A204.1 (cell line): ENCODE results near the gene ADCY2.

Source experiments
- FAIRE-seq: peaks from 2 replicates; lab custom pipeline; 2012; peaks lifted over from hg19 to GRCh38; lab: Jason Lieb, UNC

Gene ADCY2

DNA sequence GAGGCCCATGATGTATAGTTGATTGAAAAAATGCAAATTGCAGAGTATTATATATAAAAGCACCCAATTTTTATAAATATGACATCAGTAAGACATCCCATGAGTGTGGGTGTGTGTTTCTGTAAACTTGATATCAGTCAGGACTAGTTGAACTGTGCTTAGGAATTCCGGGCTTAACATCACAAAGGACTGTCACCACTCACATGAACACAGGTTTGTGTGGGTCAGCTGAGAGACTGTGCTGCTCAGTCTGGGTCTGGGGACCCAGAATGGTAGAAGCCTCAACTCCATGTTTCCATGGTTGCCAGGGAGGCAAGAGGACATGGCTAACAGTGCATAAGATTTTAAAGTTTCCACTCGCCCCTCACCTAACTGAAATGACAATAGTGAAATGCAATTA is 120.3 kb downstream of the ADCY2 start:
- FAIRE-seq, result no peak

DNA sequence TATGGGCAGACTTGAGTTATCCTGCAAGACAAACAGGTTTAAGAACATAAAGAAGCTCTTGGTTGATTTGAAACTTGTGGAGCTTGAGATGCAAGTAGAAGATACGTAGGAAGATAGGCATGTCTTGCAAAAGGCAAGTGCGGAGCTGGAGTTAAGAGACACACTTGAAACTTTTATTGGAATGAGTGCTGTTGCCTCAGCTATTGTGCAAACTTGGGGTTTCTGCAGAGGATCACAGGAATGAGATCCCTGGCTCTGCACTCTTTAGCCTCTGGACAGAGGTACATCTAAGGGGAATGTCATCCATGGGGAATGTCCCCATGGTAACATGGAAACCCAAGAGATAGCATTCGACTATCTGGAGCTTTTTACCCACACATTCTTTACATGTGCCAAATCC is 121.1 kb downstream of the ADCY2 start:
- FAIRE-seq, result no peak

DNA sequence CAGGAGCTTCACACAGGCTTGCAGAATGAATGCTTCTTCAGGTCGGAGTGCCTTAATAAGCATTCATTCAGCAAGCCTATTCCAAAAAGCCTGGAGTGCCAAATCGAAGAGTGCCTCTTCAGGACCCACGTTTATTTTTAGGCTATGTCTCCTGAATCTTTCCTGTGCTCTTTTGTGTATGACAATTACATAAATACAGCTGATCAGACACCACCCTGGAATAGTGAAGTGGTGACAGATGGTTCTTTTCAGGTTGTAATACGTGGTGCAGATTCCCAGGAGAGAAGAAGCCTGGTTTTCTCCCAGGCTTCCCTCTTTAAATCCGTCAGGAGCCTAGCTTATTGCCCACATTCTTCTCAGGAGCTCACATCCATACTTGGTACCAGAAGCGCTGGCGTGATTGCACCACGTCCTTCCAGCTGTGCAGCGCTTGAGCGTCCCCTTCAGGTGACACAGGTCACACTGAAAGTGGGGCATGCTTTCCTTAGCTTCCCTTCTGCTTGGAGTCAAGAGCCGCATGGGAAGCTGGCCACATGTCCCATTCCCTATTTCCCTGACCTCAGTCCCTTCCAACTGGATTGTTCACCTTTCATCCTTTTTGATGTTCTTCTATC is 123.1 kb downstream of the ADCY2 start:
- no peak for FAIRE-seq

- FAIRE-seq, result no peak
Measured at GRCh38 chr5:7519564-7519963, 123.6 kb downstream of the ADCY2 start.

- FAIRE-seq, result no peak
Measured at GRCh38 chr5:7529880-7530279, 133.9 kb downstream of the ADCY2 start.

DNA sequence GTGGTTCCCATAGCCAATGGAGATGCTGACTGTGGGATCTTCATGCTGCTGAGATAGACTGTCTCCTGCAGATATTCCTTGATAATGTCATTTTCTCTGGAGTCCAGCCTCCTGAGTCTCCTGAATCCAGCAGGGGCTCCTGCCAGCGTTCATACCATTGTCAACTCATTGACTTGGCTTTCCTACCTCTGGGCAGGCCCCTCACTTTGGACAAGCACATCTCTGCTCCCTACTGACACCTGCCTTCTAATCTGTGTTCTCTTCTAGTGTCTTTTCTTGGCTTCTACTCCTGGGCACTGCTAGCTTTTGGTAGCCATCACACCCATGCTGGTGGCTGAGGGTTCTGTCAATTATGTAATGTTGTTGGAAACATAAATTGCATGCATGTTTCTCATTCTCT is 138.0 kb downstream of the ADCY2 start:
- no peak for FAIRE-seq

GRCh38 chr5:7534505-7534904 is 138.6 kb downstream of the ADCY2 start:
- FAIRE-seq, result no peak

GRCh38 chr5:7537573-7537972 is 141.6 kb downstream of the ADCY2 start:
- no peak for FAIRE-seq

DNA sequence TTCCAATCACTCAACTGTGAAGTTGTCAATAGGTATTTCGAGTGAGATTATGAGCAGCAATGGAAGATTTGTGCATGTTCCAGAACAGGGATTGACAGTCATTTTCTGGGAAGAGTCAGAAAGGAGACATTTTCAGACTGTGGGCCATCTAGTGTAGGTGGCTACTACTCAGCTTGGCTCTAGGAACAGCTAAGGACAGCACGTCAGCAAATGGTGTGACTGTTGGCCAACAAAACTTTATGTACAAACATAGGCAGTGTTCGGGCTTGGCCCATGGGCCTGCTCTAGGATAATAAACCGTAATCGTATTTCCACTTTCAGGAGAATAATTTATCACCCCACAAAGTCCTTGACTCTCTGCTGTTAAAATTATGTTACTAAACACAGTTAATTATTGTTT is 143.6 kb downstream of the ADCY2 start:
- FAIRE-seq, result no peak

GRCh38 chr5:7540736-7541485 is 145.0 kb downstream of the ADCY2 start:
- no peak for FAIRE-seq

- FAIRE-seq, result no peak
Measured at GRCh38 chr5:7541898-7542297, 146.0 kb downstream of the ADCY2 start.

DNA sequence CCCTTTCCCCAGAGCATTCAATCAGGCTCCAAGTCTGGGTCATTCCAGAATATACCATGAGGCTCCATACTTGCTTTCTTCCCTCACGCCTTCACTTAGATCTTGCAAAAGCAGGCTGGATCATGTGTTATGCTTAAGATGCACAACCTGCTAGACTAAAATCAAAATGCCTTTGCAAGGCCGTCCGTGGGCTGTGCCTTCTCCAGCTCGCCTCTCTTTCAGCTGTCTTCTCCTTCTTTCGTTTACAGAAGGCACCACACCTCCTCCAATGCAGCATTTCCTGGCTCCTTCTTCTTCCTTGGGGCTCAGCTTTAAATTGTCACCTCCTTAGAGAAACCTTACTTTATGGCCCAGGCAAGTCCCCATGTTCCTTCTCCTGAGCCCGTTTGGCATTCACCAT is 150.6 kb downstream of the ADCY2 start:
- FAIRE-seq, result no peak

DNA sequence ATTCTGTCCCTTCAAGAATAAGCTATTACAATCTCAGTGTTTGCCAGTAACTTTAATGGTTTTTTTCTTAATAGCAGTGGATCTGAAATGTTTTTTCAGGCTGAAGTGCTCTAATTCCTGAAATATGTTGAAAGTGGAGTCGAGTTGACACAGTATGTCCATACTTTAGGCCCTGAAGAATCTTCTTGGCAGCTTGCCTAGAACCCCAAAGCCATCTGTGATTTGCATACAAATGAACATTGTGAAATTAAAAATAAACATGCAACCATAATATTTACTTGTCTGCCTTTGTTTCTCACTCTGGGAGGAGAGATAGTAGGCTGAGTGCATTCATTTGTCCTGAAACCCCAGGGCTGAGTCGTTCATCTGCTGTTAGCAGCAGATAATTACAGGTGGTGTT is 152.7 kb downstream of the ADCY2 start:
- no peak for FAIRE-seq

DNA sequence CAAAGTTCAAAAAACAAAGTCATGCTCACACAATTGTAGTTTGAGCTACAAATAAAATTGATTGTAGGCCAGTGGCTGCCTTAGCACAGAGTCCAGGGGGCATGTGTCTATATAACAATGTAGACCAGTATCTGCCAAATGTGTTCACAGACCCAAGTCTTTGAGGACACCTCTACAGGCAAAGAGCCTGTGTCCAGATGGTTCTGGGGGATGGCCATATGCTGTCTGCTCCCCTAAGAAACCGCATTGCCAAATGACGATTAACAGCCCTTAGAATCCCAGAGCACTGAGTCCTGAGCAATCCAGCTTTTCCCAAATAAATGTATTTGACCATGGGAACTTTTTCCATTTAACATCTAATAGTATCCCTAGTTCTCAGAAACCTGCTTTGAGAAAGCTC is 169.6 kb downstream of the ADCY2 start:
- no peak for FAIRE-seq

DNA sequence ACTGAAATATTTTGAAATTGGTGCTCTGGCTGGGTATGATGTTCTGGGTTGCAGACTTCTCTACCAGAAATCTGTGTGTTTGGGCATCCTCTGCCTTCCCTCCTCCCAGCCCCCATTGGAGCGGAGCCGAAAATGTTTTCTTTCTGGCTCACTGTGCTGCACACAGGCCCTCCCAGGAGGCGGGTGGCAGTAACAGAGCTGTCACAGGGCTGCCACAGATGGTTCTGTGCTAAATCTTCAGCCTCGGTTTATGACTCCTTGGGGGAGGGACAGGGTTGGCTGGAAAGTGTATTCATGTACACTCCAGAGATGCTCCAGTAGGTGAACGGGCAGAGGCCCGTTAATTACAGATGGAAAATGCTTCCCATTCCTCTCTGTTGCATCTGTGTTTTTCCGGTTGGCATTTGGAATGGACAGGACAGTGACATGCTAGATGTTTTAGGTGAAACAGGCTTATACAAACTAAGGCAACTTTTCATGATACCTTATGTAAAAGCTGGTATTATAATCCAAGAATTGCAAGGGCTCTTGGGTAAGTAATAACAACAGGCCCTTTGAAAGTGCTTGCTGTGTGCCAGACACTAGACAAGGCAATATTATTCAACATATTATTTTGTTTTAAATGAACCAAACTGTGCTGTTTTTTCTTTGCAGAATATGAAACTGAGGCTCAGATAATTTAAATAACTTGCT is 180.2 kb downstream of the ADCY2 start:
- no peak for FAIRE-seq

- no peak for FAIRE-seq
Measured at GRCh38 chr5:7577381-7577780, 181.4 kb downstream of the ADCY2 start.

- FAIRE-seq, result no peak
Measured at GRCh38 chr5:7578071-7578470, 182.1 kb downstream of the ADCY2 start.

DNA sequence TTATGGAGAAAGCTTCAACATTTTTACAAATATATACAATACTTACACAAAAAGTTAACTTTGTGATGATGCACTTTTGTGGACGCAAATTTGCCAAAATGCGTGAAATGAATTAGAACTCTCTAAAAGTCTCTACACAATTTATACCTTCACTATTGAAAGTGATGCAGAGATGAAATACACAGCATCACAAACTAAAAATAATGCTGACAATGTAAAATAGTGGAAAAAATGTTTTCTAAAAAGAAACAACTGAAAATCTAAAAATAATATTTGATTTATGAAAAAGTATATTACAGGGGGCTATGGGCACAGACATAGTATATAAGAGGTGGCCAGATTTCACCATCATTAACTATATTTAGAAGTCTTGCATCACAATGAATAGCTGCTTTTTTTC is 188.8 kb downstream of the ADCY2 start:
- FAIRE-seq, result no peak

GRCh38 chr5:7585807-7586206 is 189.9 kb downstream of the ADCY2 start:
- FAIRE-seq, result no peak

- FAIRE-seq, result no peak
Measured at GRCh38 chr5:7586480-7586879, 190.5 kb downstream of the ADCY2 start.

DNA sequence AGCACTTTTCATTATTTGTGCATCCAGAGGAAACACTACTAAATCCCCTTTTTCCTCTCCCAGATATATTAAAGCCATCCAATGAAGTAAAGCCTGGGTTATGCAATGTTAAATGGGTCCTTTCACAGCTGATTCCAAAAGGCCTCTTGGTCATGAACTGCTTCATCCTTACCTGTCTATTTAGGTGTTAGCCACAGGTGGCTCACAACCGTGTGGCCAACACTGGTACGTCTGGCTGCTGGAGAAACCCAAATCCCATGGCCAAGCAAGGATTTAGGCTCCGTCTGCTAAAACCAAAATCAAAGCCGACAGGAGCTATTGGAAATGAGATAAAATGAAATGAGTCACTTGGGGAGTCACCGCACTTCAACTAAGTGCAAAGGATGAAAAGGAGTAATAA is 193.9 kb downstream of the ADCY2 start:
- no peak for FAIRE-seq

- no peak for FAIRE-seq
Measured at GRCh38 chr5:7592910-7593309, 197.0 kb downstream of the ADCY2 start.

DNA sequence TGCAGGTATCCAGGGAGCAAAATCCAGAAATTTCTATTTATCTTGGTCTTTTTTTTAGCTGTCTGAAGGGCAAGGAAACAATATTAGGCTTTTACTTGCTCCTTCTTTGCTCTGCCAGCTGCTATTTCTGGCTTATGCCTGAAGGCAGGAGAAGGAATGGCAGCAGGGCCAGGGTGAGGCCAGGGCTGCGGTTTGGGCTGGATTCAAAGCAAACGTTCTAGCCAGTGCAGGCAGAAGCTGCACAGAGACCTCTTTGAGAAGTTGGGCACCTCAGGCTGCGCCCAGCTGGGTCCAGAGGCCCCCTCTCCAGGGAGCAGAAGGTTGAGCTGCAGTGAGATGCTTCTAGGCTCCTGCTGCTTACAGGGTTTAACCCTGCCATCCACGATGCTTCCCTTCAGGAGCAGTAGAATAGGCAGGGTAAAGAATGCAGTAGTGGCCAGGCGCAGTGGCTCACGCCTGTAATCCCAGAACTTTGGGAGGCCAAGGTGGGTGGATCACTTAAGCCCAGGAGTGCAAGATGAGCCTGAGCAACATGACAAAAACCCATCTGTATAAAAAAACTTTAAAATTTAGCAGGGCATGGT is 201.2 kb downstream of the ADCY2 start:
- FAIRE-seq, result no peak
